Fibroblast of skin of right quadriceps (primary cell): ENCODE measurements around the gene FAM163B.
A peak's percentile ranks its signal among the peaks of the same experiment; 100 is the strongest.

ENCODE experiments used
- DNase-seq: peaks from one replicate; pipeline ENCODE4 v3.0.0-alpha.2; 2013

Gene FAM163B

GRCh38 chr9:133563291-133563796 lies 45.8 kb downstream of the FAM163B start:
- DNase-seq, result no peak

- DNase-seq, result no peak
Observed at GRCh38 chr9:133562611-133563290, 46.4 kb downstream of the FAM163B start.

- DNase-seq, result no peak
Observed at GRCh38 chr9:133561976-133562554, 47.1 kb downstream of the FAM163B start.

GRCh38 chr9:133560944-133561343 lies 48.2 kb downstream of the FAM163B start:
- DNase-seq, result no peak

GRCh38 chr9:133560311-133560710 lies 48.9 kb downstream of the FAM163B start:
- DNase-seq, result no peak

- DNase-seq, result peak; percentile 90
Observed at GRCh38 chr9:133558191-133559126, 50.7 kb downstream of the FAM163B start.

GRCh38 chr9:133557581-133557980 lies 51.6 kb downstream of the FAM163B start:
- DNase-seq, result no peak

GRCh38 chr9:133556354-133556753 lies 52.8 kb downstream of the FAM163B start:
- no peak for DNase-seq

GRCh38 chr9:133554729-133555128 lies 54.5 kb downstream of the FAM163B start:
- no peak for DNase-seq

- no peak for DNase-seq
Observed at GRCh38 chr9:133553973-133554713, 55.0 kb downstream of the FAM163B start.

- DNase-seq, result no peak
Observed at GRCh38 chr9:133553123-133553522, 56.1 kb downstream of the FAM163B start.

- DNase-seq, result no peak
Observed at GRCh38 chr9:133552236-133552635, 57.0 kb downstream of the FAM163B start.

- DNase-seq, result no peak
Observed at GRCh38 chr9:133551446-133551845, 57.7 kb downstream of the FAM163B start.

GRCh38 chr9:133547116-133547515 lies 62.1 kb downstream of the FAM163B start:
- no peak for DNase-seq

GRCh38 chr9:133546287-133546680 lies 62.9 kb downstream of the FAM163B start:
- no peak for DNase-seq

- DNase-seq, result no peak
Observed at GRCh38 chr9:133545494-133546286, 63.5 kb downstream of the FAM163B start.

- no peak for DNase-seq
Observed at GRCh38 chr9:133543772-133544467, 65.3 kb downstream of the FAM163B start.

GRCh38 chr9:133542002-133542401 lies 67.2 kb downstream of the FAM163B start:
- no peak for DNase-seq

- no peak for DNase-seq
Observed at GRCh38 chr9:133540698-133541025, 68.5 kb downstream of the FAM163B start.

- no peak for DNase-seq
Observed at GRCh38 chr9:133539991-133540697, 69.0 kb downstream of the FAM163B start.
